NT2/D1 (cell line): ENCODE results near the gene IDNK.

Experiments used
- SUZ12 ChIP-seq: IDR thresholded peaks from 2 replicates; pipeline ENCODE4 v1.6.1; 2011; ENCODE audit not compliant: insufficient read length, insufficient read depth; ENCODE audit errors: extremely low read depth
- YY1 ChIP-seq: IDR thresholded peaks from 2 replicates; pipeline ENCODE4 v1.6.1; 2011; ENCODE audit not compliant: insufficient read length, insufficient read depth

DNA sequence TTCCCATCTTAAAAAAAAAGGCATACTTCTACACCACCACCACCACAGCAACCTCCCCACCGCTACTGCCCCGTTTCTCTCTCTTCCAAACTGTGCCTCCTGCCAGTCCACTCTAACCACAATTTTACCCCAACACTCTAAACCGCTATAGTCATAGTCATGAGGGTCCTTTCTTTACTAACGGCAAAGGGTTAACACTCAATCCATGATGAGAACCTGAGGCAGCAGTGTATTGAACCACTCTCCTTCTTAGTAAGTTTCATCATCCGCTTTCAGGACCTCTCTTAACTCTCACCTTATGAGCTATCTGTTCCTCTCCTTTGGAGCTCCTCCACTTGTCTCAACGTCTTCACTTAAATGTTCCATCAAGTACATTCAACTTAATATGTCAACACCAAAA, 34.0 kb downstream of the IDNK start:
- TF ChIP-seq SUZ12 (no peak), YY1 (no peak)
